HEK293 (cell line): ENCODE data around the gene NOD2.

ENCODE experiments used
- CTCF ChIA-PET: fragments of 350-600 bp; formaldehyde crosslinking; extraction: SDS; loops from one replicate; lab custom pipeline; 2021; ENCODE audit warnings: antibody characterized with exemption; lab: Yijun Ruan, JAX
- POLR2A ChIA-PET: fragments of 300-600 bp; formaldehyde crosslinking; extraction: SDS; loops from one replicate; lab custom pipeline; 2020; ENCODE audit warnings: antibody characterized with exemption, inconsistent platforms; lab: Yijun Ruan, JAX
- H3K27ac ChIP-seq: fragments of 200-500 bp; sonication (Bioruptor generic); 2 replicates; pipeline ENCODE4 v1.5.1; 2014; ENCODE audit warnings: low read depth, low read length, control low read depth, inconsistent platforms; ENCODE audit errors: extremely low read depth
- H3K36me3 ChIP-seq, 2 experiments: fragments of 200-500 bp in 1 of 2; sonication (Bioruptor generic) in 1 of 2; 1 replicate in 1 of 2; 2 replicates in 1 of 2; pipeline ENCODE4 v1.5.1; 2014 to 2017; ENCODE audit warnings: inconsistent platforms in 2 of 2, low read length in 2 of 2; ENCODE audit not compliant: control insufficient read depth in 2 of 2, insufficient read depth in 1 of 2
- H3K4me1 ChIP-seq: fragments of 200-500 bp; sonication (Bioruptor generic); 2 replicates; pipeline ENCODE4 v1.5.1; 2014; ENCODE audit warnings: mild to moderate bottlenecking, low read length, inconsistent platforms; ENCODE audit not compliant: control insufficient read depth, insufficient read depth
- H3K4me3 ChIP-seq: 2 replicates; pipeline ENCODE4 v1.5.1; 2011; ENCODE audit warnings: low read depth, mild to moderate bottlenecking, control low read depth, low read length, moderate library complexity
- H3K9me3 ChIP-seq: fragments of 200-500 bp; sonication (Bioruptor generic); 2 replicates; pipeline ENCODE4 v1.5.1; 2014; ENCODE audit warnings: low read depth, low read length, inconsistent platforms; ENCODE audit not compliant: control insufficient read depth, insufficient read depth
- ATF2 ChIP-seq: fragments of 450-650 bp; formaldehyde crosslinking; IDR thresholded peaks from 2 replicates; pipeline ENCODE4 v1.5.1; 2016; ENCODE audit warnings: missing biosample characterization, missing genetic modification characterization, low read depth
- BCL11A ChIP-seq: fragments of 450-650 bp; formaldehyde crosslinking; IDR thresholded peaks from 2 replicates; pipeline ENCODE4 v1.5.1; 2016; ENCODE audit warnings: low read depth, missing biosample characterization, missing genetic modification characterization
- CTCF ChIP-seq: fragments of 450-650 bp; formaldehyde crosslinking; IDR thresholded peaks from 2 replicates; pipeline ENCODE4 v1.5.1; 2016; ENCODE audit warnings: missing biosample characterization, missing genetic modification characterization
- MEIS1 ChIP-seq: sonication (generic); formaldehyde crosslinking; IDR thresholded peaks from 2 replicates; pipeline ENCODE4 v1.8.1; 2022; ENCODE audit warnings: missing genetic modification reagents, mild to moderate bottlenecking, borderline replicate concordance
- MYNN ChIP-seq: fragments of 450-650 bp; formaldehyde crosslinking; IDR thresholded peaks from 2 replicates; pipeline ENCODE4 v1.5.1; 2016; ENCODE audit warnings: missing biosample characterization, missing genetic modification characterization, borderline replicate concordance
- PRDM4 ChIP-seq: fragments of 450-650 bp; formaldehyde crosslinking; IDR thresholded peaks from 2 replicates; pipeline ENCODE4 v1.5.1; 2017; ENCODE audit warnings: missing biosample characterization, missing genetic modification characterization
- PRDM6 ChIP-seq: fragments of 450-650 bp; formaldehyde crosslinking; IDR thresholded peaks from 2 replicates; pipeline ENCODE4 v1.5.1; 2017; ENCODE audit warnings: missing biosample characterization, missing genetic modification characterization
- ZBTB17 ChIP-seq: fragments of 450-650 bp; formaldehyde crosslinking; IDR thresholded peaks from 2 replicates; pipeline ENCODE4 v1.5.1; 2016; ENCODE audit warnings: missing biosample characterization, missing genetic modification characterization
- ZBTB48 ChIP-seq: fragments of 450-650 bp; formaldehyde crosslinking; IDR thresholded peaks from 2 replicates; pipeline ENCODE4 v1.5.1; 2016; ENCODE audit warnings: missing biosample characterization, missing genetic modification characterization
- ZNF146 ChIP-seq: fragments of 450-650 bp; formaldehyde crosslinking; IDR thresholded peaks from 2 replicates; pipeline ENCODE4 v1.5.1; 2016; ENCODE audit warnings: missing biosample characterization, missing genetic modification characterization
- ZNF24 ChIP-seq: fragments of 450-650 bp; formaldehyde crosslinking; IDR thresholded peaks from 2 replicates; pipeline ENCODE4 v1.5.1; 2016; ENCODE audit warnings: missing biosample characterization, missing genetic modification characterization
- ZNF335 ChIP-seq: fragments of 450-650 bp; formaldehyde crosslinking; conservative IDR thresholded peaks from 2 replicates; pipeline ENCODE4 v1.5.1; 2016; ENCODE audit warnings: missing biosample characterization, missing genetic modification characterization
- ZNF350 ChIP-seq: fragments of 450-650 bp; formaldehyde crosslinking; IDR thresholded peaks from 2 replicates; pipeline ENCODE4 v1.5.0; 2017; ENCODE audit warnings: missing biosample characterization, mild to moderate bottlenecking, missing genetic modification characterization
- ZNF701 ChIP-seq: fragments of 450-650 bp; formaldehyde crosslinking; IDR thresholded peaks from 2 replicates; pipeline ENCODE4 v1.5.1; 2016; ENCODE audit warnings: missing biosample characterization, missing genetic modification characterization
- ZNF747 ChIP-seq: fragments of 450-650 bp; formaldehyde crosslinking; IDR thresholded peaks from 2 replicates; pipeline ENCODE4 v1.5.1; 2016; ENCODE audit warnings: missing biosample characterization, missing genetic modification characterization
- ZSCAN16 ChIP-seq: fragments of 450-650 bp; formaldehyde crosslinking; IDR thresholded peaks from 2 replicates; pipeline ENCODE4 v1.5.1; 2016; ENCODE audit warnings: missing biosample characterization, missing genetic modification characterization

NOD2 gene

GRCh38 chr16:50665128-50665878 is 28.1 kb upstream of the NOD2 start (continued):
- TF ChIP-seq ZNF335 (tag by site-specific recombination), result peak; percentile 26; the same call in 1 of the 2 replicates
- TF ChIP-seq MYNN (tag by site-specific recombination), result no peak
- no peak for TF ChIP-seq ZBTB48
- no peak for TF ChIP-seq PRDM6 (tag by site-specific recombination)

- TF ChIP-seq MYNN (tag by site-specific recombination), result no peak
- TF ChIP-seq BCL11A (tag by site-specific recombination), result no peak
- no peak for TF ChIP-seq ZSCAN16
- TF ChIP-seq PRDM4 (tag by site-specific recombination), result no peak
- TF ChIP-seq ZNF24 (tag by site-specific recombination), result no peak
- TF ChIP-seq ZNF146, result no peak
- TF ChIP-seq ZNF701 (tag by site-specific recombination), result no peak
- no peak for TF ChIP-seq ZBTB17 (tag by site-specific recombination)
- no peak for TF ChIP-seq ZNF747 (tag by site-specific recombination)
- Histone ChIP-seq H3K4me3 (no peak overlapping the region), H3K27ac (no peak overlapping the region), H3K36me3 (no peaks in the 10 kb centered on the region), H3K9me3 (no peaks in the 10 kb centered on the region), H3K4me1 (no peaks in the 10 kb centered on the region)
- ChIA-PET POLR2A (interaction anchor here (1.7 kb wide), 1 partner anchor 140 kb away, joined by 4 read pairs; no protein-coding TSS in a partner anchor), CTCF (interaction anchor here (0.6 to 10.3 kb wide), 16 partner anchors 10 to 453 kb away, joined by 3 to 145 read pairs (median 3); partner anchors contain the start of genes CYLD and SNX20)
Observed at GRCh38 chr16:50666658-50667496, 26.5 kb upstream of the NOD2 start.

- Histone ChIP-seq H3K36me3 (no peaks in the 10 kb centered on the region), H3K27ac (no peak overlapping the region), H3K9me3 (no peaks in the 10 kb centered on the region), H3K4me1 (no peaks in the 10 kb centered on the region), H3K4me3 (no peak overlapping the region)
- POLR2A ChIA-PET, result interaction anchor here (1.7 kb wide), 1 partner anchor 139 kb away, joined by 4 read pairs; no protein-coding TSS in a partner anchor
- CTCF ChIA-PET, result interaction anchor here (0.5 to 10.3 kb wide), 17 partner anchors 9 to 1111 kb away, joined by 3 to 145 read pairs (median 3); partner anchors contain the start of gene SNX20
- TF ChIP-seq ATF2 (tag by site-specific recombination), result no peak
- TF ChIP-seq CTCF (tag by site-specific recombination), result 0 out of 2 replicates have a peak, but pooled peaks have one; percentile 17
- TF ChIP-seq ZNF350 (tag by site-specific recombination), result no peak
- no peak for TF ChIP-seq MEIS1 (CRISPR knock-in tag)
Observed at GRCh38 chr16:50667497-50668367, 25.7 kb upstream of the NOD2 start.
